CD4-positive, alpha-beta T cell treated with Interleukin-15 for 1 hour (primary cell): ENCODE measurements around the gene INPP4A.

ENCODE experiments used
- DNase-seq: peaks from one replicate; pipeline ENCODE4 v3.0.0-alpha.2; 2020

The INPP4A gene

DNA sequence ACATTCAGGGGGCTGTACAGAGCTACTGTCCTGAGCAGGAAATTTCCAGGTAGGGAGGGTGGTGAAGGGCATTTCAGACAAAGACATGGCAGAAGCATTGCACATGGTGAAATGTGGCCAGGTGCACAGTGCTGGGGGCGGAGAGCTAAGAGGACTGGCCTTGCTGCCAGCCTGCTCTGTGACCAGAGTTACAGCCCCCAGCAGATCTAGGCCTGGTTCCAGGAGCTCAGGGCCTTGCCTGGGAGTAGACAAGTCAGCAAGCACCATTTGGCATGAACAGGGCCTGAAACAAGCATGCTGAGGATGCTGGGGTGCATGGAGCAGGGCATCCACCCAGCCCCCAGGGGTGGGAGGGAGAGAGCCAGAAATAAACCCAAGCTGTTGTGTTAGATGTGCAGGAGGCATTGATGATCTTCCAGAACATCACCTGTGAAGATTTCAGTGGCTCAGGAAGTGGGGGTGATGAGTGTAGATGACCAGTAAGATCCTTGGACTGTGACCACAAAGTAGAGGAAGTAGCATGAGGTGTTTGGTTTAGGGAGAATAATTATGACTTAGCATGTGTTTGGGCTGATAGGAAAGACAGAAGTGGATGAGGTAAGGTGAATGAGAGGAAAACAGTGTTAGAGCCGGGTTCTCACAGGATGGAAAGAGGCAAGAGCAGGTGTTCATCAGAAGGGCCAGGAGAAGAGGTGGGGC lies 102.6 kb downstream of the INPP4A start:
- DNase-seq = no peak

DNA sequence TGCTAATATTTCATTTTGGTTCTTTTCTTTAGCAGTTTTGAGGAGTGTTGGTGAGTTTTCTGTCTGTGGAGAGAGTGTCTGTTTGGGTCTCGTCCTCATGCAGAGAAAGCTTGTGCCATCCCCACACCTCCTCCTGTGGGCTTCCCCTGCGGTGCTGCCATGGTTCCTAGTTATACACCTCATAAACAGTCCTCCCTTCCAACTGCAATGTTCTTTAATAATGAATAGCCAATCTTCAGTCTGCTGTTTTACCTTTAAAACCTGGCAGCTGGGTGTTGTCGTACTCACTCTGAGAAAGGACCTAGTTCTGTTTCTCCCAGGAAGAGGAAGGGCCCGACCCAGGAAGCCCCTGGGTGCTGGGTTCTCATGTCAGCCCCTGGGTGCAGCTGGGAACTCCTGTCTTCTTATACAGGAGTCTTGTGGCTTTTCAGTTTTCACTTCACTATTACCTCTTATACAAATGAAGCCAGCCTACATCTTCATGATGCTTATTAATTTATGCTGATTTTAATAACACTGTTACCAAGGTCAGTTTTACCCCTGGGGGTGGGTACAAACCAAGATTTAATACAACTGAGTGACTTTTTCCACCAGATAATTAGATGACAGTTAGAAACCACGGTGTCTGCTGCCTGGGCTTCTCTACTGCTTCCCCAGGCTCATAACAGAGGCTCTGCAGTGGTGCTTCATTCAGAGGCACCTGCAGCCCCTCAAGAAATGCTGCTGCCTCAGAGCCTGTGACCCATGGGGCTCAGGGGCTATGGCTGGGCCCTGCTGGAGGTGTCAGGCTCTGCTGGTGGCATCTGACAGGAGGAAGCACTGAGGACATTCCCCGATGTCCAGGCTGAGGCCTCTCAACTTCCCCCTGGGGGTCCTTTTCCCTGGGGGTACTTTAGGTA lies 104.5 kb downstream of the INPP4A start:
- DNase-seq = no peak

DNA sequence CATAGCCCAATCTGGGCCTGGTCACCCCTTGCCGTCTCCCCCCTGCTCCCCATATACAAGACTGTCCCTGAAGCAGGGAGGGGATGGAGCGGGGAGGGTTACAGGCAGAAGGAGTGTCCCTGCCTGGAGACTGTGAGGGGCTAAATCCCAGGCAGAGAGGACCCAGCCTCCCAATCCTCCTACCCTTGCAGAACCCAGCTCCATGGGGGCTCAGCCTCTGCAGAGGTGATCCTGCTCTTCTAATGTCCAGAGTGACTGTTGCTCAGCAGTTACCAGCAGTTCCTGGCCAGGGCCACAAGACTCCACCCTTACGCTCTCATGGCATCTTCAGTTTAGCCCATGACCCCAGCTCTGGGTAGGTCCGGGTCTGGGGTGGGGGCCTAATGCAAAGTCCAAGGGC lies 105.5 kb downstream of the INPP4A start:
- no peak for DNase-seq

- DNase-seq = no peak
Measured at GRCh38 chr2:98551316-98551715, 106.7 kb downstream of the INPP4A start.

- no peak for DNase-seq
Measured at GRCh38 chr2:98552499-98553179, 108.0 kb downstream of the INPP4A start.

DNA sequence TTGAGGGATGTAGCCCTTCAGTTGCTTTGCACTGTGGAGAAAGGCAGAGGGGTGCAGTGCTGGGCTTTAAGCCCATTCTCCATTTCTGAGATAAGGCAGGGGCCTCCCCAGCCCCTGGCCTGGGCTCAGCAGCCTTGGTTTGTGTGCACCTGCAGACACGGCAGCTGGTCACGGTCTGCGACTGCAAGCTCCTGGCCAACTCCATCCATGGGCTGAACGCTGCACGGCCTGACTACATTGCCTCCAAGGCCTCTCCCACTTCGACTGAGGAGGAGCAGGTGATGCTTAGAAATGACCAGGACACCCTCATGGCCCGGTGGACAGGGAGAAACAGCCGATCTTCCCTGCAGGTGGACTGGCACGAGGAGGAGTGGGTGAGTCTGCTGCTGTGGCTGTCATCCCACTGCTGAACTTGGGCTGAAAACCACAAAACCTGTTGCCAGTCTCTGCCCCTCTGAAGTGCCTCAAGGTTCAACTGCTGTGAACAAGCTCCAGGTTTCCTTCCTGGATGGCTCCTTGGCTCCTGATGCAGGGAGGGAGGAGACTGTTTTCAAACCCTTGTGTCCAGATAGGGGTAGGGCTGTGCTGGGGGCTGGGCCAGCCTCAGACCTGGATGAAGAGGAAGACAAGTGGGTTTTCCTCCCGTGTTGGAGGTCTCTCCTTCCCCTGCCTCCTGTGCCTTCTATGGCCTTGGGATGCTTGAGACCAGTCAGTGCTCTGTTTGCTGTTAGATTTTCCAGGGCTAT lies 109.6 kb downstream of the INPP4A start:
- DNase-seq = no peak

GRCh38 chr2:98555696-98556095 lies 111.0 kb downstream of the INPP4A start:
- DNase-seq = no peak

DNA sequence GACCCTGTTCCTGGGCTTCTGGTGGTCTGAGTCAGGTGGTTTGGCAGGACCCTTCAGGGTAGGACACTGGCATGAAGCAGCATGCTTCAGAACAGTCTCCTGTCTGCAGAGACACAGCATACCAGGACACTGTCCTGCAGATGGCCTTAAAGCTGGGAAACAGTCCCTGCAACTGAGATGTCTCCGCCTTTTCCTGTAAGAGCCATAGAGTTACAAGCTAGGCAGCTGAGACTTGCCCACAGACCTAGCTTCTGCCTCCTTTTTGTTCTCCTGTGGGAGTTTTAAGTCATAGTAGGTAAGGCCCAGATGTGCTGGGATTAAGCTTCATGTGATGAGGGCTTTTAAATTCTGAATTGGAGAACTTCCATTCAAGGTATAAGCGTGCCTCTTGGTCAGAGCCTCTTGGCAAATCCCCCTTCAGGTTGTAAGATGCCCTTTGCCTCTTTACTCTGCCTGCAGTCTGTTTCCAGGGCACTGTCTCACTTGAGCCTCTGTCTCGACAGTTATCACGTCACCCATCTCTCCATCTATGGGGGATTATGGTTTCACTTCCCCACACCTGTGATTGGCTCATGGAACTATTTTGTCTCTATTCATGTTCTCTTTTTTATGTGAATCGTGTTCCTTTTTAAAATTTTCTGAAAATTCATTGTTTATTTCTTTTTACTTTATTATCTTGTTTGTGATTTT lies 111.8 kb downstream of the INPP4A start:
- peak; percentile 60 for DNase-seq

- no peak for DNase-seq
Measured at GRCh38 chr2:98558852-98559530, 114.3 kb downstream of the INPP4A start.

DNA sequence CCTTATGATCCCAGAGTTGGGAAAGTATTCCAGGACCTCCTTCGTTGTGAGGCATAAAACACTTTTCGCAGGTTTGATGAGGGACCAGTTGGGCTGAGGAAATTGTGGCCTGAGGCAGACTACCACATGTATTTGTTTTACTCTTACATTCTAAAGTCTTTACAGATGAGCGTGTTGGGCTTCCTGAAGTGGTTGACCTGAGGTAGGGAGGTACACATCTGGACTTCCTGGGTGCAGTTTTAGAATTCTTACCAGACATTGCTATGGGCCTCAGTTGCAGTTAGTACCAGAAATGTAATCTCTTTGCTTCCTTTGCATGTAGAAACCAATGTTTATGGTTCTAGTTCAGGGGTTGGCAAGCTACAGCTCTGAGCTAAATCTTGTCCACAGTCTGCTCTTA lies 114.9 kb downstream of the INPP4A start:
- DNase-seq = no peak

DNA sequence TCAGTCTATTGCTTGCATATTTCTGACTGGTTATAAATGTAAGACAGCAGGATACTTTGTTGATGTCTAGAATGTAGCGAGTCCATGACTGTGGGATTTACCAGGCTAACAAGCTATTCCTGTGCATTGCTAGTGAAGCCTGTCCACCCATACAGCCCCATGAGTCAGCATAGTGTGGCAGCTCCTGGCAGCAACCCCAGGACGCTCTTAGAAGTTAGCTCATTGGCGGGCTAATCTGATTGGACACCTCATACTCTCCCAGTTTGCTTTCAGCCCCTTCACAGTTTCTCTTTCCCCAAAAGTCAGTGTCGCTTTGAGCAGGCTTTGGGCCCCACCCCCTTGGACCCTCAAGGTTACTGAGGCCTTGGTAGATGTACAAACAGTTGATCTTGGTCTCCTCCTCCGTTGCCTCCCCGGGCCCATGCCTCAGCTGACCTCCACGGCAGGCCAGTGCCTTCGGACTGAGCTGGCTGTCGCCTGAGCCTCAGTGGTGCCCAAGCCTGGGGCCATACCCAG lies 115.7 kb downstream of the INPP4A start:
- DNase-seq = no peak

DNA sequence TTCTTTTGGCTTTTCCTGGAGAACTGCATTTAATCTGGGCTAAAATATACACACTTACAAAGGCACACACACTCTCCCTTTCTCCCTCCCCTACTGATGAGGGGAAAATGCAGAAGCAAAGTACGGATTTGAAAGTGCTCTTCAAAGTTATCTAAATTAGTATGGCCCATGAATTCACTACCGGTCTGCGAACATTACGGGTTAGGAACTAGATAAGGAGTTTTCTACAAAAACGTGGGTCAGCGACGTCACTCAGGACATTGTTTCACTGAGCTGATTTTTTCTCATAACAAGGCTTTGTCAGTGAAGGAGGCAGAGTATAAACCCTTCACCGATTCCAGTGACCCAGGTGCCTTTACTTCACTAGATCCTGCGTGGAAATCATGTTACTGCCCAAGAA lies 116.4 kb downstream of the INPP4A start:
- no peak for DNase-seq

GRCh38 chr2:98561902-98562695 lies 117.4 kb downstream of the INPP4A start:
- no peak for DNase-seq

- DNase-seq = no peak
Measured at GRCh38 chr2:98563394-98563793, 118.7 kb downstream of the INPP4A start.

- no peak for DNase-seq
Measured at GRCh38 chr2:98564541-98565132, 120.0 kb downstream of the INPP4A start.

- DNase-seq = no peak
Measured at GRCh38 chr2:98565286-98565860, 120.7 kb downstream of the INPP4A start.

DNA sequence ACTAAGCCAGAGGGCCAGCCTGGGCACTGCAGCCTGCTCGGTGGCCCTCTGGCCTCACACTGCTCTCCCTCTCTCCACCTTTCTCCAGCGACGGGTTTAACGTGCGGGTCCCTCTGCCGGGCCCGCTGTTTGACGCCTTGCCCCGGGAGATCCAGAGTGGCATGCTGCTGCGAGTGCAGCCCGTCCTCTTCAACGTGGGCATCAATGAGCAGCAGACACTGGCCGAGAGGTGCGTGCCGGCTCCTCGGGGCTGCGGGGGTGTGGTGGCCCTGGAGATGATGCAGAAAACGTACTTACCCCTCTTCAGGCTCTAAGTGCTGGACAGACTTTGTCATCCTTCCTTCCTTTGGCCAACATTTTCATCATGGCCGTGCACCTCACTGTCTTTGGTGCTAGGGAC lies 121.3 kb downstream of the INPP4A start:
- DNase-seq = no peak

DNA sequence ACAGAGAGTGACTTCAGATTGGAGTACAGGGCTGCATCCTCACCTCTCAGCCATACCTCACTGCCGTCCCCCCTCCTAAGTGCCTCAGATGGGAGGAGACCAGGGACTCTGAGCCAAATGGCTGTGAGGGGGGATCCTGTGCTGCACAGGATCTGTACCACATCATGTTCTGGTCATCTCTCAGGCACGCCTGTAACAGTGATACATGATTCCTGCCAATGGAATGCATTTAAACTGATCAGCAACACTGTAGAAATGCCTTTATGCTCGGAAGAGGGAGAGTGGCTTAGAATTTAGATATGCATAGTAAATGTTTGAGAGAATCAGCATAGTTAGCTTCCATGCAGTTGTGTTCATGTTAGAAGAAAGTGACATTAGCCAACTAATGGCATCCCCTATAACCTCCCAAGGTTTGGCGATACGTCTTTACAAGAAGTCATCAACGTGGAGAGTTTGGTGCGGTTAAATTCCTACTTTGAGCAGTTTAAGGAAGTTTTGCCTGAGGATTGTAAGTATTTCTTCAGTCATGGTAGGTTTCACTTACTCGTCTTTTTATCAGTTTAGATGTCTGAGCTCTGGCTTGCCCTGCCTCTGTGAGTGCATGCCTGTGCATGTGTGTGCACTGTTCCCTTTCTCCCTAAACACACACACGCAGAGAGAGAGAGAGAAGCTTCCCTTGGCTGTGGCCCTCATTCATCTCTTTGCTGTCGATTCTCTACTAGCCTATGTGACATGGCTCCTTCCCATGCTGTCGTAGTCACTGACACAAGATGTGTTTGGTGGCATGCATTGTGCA lies 123.7 kb downstream of the INPP4A start:
- DNase-seq = no peak

DNA sequence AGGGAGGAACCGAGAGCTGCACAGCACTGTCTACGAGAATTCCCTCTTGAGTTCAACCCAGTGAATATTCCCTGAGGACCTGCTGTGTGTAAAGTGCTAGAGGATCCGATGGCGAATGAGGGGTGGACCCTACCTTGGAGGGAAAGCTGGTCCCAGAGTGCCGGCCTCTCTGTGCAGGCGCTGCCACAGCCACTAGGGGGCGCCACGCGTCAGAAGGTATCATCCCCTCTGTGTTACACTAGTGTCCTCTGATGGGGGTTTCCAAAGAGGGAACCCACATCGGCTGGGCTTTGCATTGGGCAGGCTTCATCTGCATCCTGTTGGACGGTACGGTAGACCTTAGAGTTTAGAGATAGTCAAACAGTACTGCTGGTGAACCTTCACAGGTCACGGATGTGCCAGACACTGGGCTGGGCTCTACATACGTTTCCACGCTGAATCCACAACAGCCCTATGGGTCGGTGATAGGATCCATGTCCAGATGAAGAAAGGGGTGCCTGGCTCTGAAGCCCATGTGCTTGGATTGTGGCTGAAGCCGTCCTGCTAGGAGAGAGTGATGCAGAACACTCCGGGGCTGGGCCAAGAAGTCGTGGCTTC lies 124.6 kb downstream of the INPP4A start:
- DNase-seq = peak; percentile 44
